HEK293 (cell line): Measurements from ENCODE around the gene PPM1E.

Experiments used
- CTCF ChIA-PET: fragments of 350-600 bp; formaldehyde crosslinking; extraction: SDS; loops from one replicate; lab custom pipeline; 2021; ENCODE audit warnings: antibody characterized with exemption; lab: Yijun Ruan, JAX
- POLR2A ChIA-PET: fragments of 300-600 bp; formaldehyde crosslinking; extraction: SDS; loops from one replicate; lab custom pipeline; 2020; ENCODE audit warnings: antibody characterized with exemption, inconsistent platforms; lab: Yijun Ruan, JAX
- H3K27ac ChIP-seq: fragments of 200-500 bp; sonication (Bioruptor generic); 2 replicates; pipeline ENCODE4 v1.5.1; 2014; ENCODE audit warnings: low read depth, low read length, control low read depth, inconsistent platforms; ENCODE audit errors: extremely low read depth
- H3K36me3 ChIP-seq, 2 experiments: fragments of 200-500 bp in 1 of 2; sonication (Bioruptor generic) in 1 of 2; 1 replicate in 1 of 2; 2 replicates in 1 of 2; pipeline ENCODE4 v1.5.1; 2014 to 2017; ENCODE audit warnings: inconsistent platforms in 2 of 2, low read length in 2 of 2; ENCODE audit not compliant: control insufficient read depth in 2 of 2, insufficient read depth in 1 of 2
- H3K4me1 ChIP-seq: fragments of 200-500 bp; sonication (Bioruptor generic); 2 replicates; pipeline ENCODE4 v1.5.1; 2014; ENCODE audit warnings: mild to moderate bottlenecking, low read length, inconsistent platforms; ENCODE audit not compliant: control insufficient read depth, insufficient read depth
- H3K4me3 ChIP-seq: 2 replicates; pipeline ENCODE4 v1.5.1; 2011; ENCODE audit warnings: low read depth, mild to moderate bottlenecking, control low read depth, low read length, moderate library complexity
- H3K9me3 ChIP-seq: fragments of 200-500 bp; sonication (Bioruptor generic); 2 replicates; pipeline ENCODE4 v1.5.1; 2014; ENCODE audit warnings: low read depth, low read length, inconsistent platforms; ENCODE audit not compliant: control insufficient read depth, insufficient read depth
- EGR2 ChIP-seq: fragments of 450-650 bp; formaldehyde crosslinking; IDR thresholded peaks from 2 replicates; pipeline ENCODE4 v1.5.1; 2016; ENCODE audit warnings: low read depth, missing biosample characterization, missing genetic modification characterization
- GLI2 ChIP-seq: fragments of 450-650 bp; formaldehyde crosslinking; IDR thresholded peaks from 2 replicates; pipeline ENCODE4; 2017; ENCODE audit warnings: missing biosample characterization, missing genetic modification characterization, low read depth, borderline replicate concordance
- IKZF3 ChIP-seq: fragments of 450-650 bp; IDR thresholded peaks from 2 replicates; pipeline ENCODE4 v1.5.0; 2018; ENCODE audit warnings: missing biosample characterization, mild to moderate bottlenecking, missing genetic modification characterization, moderate library complexity
- KLF1 ChIP-seq: fragments of 450-650 bp; formaldehyde crosslinking; IDR thresholded peaks from 2 replicates; pipeline ENCODE4 v1.5.1; 2016; ENCODE audit warnings: missing biosample characterization, missing genetic modification characterization
- ZBTB17 ChIP-seq: fragments of 450-650 bp; formaldehyde crosslinking; IDR thresholded peaks from 2 replicates; pipeline ENCODE4 v1.5.1; 2016; ENCODE audit warnings: missing biosample characterization, missing genetic modification characterization
- ZFHX2 ChIP-seq: fragments of 450-650 bp; formaldehyde crosslinking; conservative IDR thresholded peaks from 2 replicates; pipeline ENCODE4 v1.5.1; 2016; ENCODE audit warnings: missing biosample characterization, missing genetic modification characterization
- ZFP69B ChIP-seq: fragments of 450-650 bp; formaldehyde crosslinking; IDR thresholded peaks from 2 replicates; pipeline ENCODE4 v1.5.1; 2016; ENCODE audit warnings: missing biosample characterization, missing genetic modification characterization
- ZNF114 ChIP-seq: fragments of 450-650 bp; formaldehyde crosslinking; IDR thresholded peaks from 2 replicates; pipeline ENCODE4 v1.5.0; 2017; ENCODE audit warnings: missing biosample characterization, missing genetic modification characterization
- ZNF132 ChIP-seq: fragments of 450-650 bp; formaldehyde crosslinking; IDR thresholded peaks from 2 replicates; pipeline ENCODE4 v1.5.1; 2017; ENCODE audit warnings: missing biosample characterization, missing genetic modification characterization, borderline replicate concordance
- ZNF133 ChIP-seq: fragments of 450-650 bp; formaldehyde crosslinking; IDR thresholded peaks from 2 replicates; pipeline ENCODE4 v1.5.1; 2016; ENCODE audit warnings: missing biosample characterization, missing genetic modification characterization
- ZNF354C ChIP-seq: fragments of 450-650 bp; formaldehyde crosslinking; IDR thresholded peaks from 2 replicates; pipeline ENCODE4 v1.5.1; 2016; ENCODE audit warnings: missing biosample characterization, missing genetic modification characterization, low read depth, borderline replicate concordance
- ZNF548 ChIP-seq: fragments of 450-650 bp; formaldehyde crosslinking; IDR thresholded peaks from 2 replicates; pipeline ENCODE4 v1.5.1; 2016; ENCODE audit warnings: missing biosample characterization, missing genetic modification characterization
- ZNF561 ChIP-seq: fragments of 450-650 bp; IDR thresholded peaks from 2 replicates; pipeline ENCODE4 v1.5.1; 2018; ENCODE audit warnings: missing biosample characterization, missing genetic modification characterization, borderline replicate concordance
- ZNF596 ChIP-seq: fragments of 450-650 bp; IDR thresholded peaks from 2 replicates; pipeline ENCODE4 v1.5.0; 2018; ENCODE audit warnings: missing biosample characterization, mild to moderate bottlenecking, missing genetic modification characterization, moderate library complexity
- ZNF629 ChIP-seq: fragments of 450-650 bp; formaldehyde crosslinking; IDR thresholded peaks from 2 replicates; pipeline ENCODE4 v1.5.1; 2017; ENCODE audit warnings: missing biosample characterization, missing genetic modification characterization
- ZNF658 ChIP-seq: fragments of 450-650 bp; formaldehyde crosslinking; IDR thresholded peaks from 2 replicates; pipeline ENCODE4; 2016; ENCODE audit warnings: missing biosample characterization, missing genetic modification characterization
- ZNF677 ChIP-seq: fragments of 450-650 bp; IDR thresholded peaks from 2 replicates; pipeline ENCODE4 v1.5.0; 2018; ENCODE audit warnings: missing biosample characterization, mild to moderate bottlenecking, missing genetic modification characterization, moderate library complexity
- ZNF76 ChIP-seq: fragments of 450-650 bp; formaldehyde crosslinking; IDR thresholded peaks from 2 replicates; pipeline ENCODE4; 2016; ENCODE audit warnings: low read depth, missing biosample characterization, missing genetic modification characterization, borderline replicate concordance
- ZNF843 ChIP-seq: fragments of 450-650 bp; formaldehyde crosslinking; IDR thresholded peaks from 2 replicates; pipeline ENCODE4 v1.5.1; 2016; ENCODE audit warnings: missing biosample characterization, missing genetic modification characterization
- TF ChIP-seq, protein P1 (sequence below): fragments of 450-650 bp; formaldehyde crosslinking; IDR thresholded peaks from 2 replicates; pipeline ENCODE4 v1.5.1; 2016; ENCODE audit warnings: missing biosample characterization, missing genetic modification characterization
- TF ChIP-seq, protein P2 (sequence below): fragments of 450-650 bp; formaldehyde crosslinking; IDR thresholded peaks from 2 replicates; pipeline ENCODE4 v1.5.1; 2017; ENCODE audit warnings: missing biosample characterization, missing genetic modification characterization
- TF ChIP-seq, protein P3 (sequence below): fragments of 450-650 bp; formaldehyde crosslinking; IDR thresholded peaks from 2 replicates; pipeline ENCODE4 v1.5.1; 2016; ENCODE audit warnings: missing biosample characterization, missing genetic modification characterization, low read depth
- TF ChIP-seq, protein P4 (sequence below): fragments of 450-650 bp; formaldehyde crosslinking; IDR thresholded peaks from 2 replicates; pipeline ENCODE4 v1.5.1; 2017; ENCODE audit warnings: missing biosample characterization, missing genetic modification characterization

The PPM1E gene

DNA sequence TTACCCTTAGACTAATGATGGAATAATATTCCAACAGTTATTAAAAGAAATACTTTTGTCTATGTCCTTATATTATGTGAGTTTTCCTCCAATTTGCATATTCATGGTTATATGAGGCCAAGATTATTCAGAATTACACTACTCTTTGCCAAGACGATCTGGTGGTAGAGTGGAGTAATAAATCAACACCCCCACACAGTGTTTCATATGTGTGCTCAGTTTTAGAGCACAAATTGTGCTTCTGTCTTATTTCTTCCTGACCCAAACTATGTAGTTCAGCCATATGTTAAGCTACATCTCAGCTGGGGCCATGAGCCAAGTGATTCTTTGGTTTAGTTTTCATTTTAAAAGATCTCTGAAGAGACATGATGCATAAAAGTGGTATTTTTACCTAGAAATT lies 26.9 kb upstream of the PPM1E start:
- H3K4me3 ChIP-seq: no peak overlapping the region
- POLR2A ChIA-PET: no interaction called here
- H3K27ac ChIP-seq: no peak overlapping the region
- H3K9me3 ChIP-seq: no peaks in the 10 kb centered on the region
- no peaks in the 10 kb centered on the region for H3K4me1 ChIP-seq
- CTCF ChIA-PET: interaction anchor here (0.9 kb wide), 1 partner anchor 18 kb away, joined by 3 read pairs; no protein-coding TSS in a partner anchor
- TF ChIP-seq ZNF561 (tag by site-specific recombination): no peak
- TF ChIP-seq ZNF132 (tag by site-specific recombination): no peak
- TF ChIP-seq ZNF843 (tag by site-specific recombination): no peak
- TF ChIP-seq ZNF677 (tag by site-specific recombination): no peak
- TF ChIP-seq ZBTB17 (tag by site-specific recombination): no peak
- TF ChIP-seq, protein P1, sequence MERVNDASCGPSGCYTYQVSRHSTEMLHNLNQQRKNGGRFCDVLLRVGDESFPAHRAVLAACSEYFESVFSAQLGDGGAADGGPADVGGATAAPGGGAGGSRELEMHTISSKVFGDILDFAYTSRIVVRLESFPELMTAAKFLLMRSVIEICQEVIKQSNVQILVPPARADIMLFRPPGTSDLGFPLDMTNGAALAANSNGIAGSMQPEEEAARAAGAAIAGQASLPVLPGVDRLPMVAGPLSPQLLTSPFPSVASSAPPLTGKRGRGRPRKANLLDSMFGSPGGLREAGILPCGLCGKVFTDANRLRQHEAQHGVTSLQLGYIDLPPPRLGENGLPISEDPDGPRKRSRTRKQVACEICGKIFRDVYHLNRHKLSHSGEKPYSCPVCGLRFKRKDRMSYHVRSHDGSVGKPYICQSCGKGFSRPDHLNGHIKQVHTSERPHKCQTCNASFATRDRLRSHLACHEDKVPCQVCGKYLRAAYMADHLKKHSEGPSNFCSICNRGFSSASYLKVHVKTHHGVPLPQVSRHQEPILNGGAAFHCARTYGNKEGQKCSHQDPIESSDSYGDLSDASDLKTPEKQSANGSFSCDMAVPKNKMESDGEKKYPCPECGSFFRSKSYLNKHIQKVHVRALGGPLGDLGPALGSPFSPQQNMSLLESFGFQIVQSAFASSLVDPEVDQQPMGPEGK: no peak
- no peak for TF ChIP-seq ZNF596
- TF ChIP-seq, protein P2, sequence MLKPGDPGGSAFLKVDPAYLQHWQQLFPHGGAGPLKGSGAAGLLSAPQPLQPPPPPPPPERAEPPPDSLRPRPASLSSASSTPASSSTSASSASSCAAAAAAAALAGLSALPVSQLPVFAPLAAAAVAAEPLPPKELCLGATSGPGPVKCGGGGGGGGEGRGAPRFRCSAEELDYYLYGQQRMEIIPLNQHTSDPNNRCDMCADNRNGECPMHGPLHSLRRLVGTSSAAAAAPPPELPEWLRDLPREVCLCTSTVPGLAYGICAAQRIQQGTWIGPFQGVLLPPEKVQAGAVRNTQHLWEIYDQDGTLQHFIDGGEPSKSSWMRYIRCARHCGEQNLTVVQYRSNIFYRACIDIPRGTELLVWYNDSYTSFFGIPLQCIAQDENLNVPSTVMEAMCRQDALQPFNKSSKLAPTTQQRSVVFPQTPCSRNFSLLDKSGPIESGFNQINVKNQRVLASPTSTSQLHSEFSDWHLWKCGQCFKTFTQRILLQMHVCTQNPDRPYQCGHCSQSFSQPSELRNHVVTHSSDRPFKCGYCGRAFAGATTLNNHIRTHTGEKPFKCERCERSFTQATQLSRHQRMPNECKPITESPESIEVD (tag by site-specific recombination): no peak
- no peak for TF ChIP-seq ZNF133 (tag by site-specific recombination)
- no peak for TF ChIP-seq ZNF548 (tag by site-specific recombination)
- TF ChIP-seq, protein P3, sequence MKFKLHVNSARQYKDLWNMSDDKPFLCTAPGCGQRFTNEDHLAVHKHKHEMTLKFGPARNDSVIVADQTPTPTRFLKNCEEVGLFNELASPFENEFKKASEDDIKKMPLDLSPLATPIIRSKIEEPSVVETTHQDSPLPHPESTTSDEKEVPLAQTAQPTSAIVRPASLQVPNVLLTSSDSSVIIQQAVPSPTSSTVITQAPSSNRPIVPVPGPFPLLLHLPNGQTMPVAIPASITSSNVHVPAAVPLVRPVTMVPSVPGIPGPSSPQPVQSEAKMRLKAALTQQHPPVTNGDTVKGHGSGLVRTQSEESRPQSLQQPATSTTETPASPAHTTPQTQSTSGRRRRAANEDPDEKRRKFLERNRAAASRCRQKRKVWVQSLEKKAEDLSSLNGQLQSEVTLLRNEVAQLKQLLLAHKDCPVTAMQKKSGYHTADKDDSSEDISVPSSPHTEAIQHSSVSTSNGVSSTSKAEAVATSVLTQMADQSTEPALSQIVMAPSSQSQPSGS (tag by site-specific recombination): no peak
- no peak for TF ChIP-seq ZFP69B
- TF ChIP-seq, protein P4, sequence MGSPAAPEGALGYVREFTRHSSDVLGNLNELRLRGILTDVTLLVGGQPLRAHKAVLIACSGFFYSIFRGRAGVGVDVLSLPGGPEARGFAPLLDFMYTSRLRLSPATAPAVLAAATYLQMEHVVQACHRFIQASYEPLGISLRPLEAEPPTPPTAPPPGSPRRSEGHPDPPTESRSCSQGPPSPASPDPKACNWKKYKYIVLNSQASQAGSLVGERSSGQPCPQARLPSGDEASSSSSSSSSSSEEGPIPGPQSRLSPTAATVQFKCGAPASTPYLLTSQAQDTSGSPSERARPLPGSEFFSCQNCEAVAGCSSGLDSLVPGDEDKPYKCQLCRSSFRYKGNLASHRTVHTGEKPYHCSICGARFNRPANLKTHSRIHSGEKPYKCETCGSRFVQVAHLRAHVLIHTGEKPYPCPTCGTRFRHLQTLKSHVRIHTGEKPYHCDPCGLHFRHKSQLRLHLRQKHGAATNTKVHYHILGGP (tag by site-specific recombination): no peak
- no peak for TF ChIP-seq KLF1
- no peak for TF ChIP-seq ZNF629 (tag by site-specific recombination)
- H3K36me3 ChIP-seq: peaks cover 28 to 66% of the 10 kb centered on the region in 2 experiments

DNA sequence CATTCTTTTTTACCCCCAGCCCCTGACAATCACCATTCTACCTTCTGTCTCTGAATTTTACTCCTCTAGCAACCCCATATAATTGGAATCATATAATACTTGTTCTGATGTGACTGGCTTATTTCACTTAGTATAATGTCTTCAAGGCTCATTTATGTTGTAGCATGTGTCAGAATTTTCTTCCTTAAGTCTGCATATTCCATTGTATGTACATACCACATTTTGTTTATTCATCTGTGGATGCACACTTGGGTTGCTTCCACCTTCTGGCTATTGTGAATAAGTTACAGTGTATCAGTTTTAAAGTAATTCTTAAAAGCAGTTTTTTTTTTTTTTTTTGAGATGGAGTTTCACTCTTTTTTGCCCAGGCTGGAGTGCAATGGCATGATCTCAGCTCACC lies 24.7 kb upstream of the PPM1E start:
- Histone ChIP-seq H3K36me3 (peaks cover 20 to 62% of the 10 kb centered on the region in 2 experiments), H3K4me1 (no peaks in the 10 kb centered on the region), H3K4me3 (no peak overlapping the region), H3K9me3 (no peaks in the 10 kb centered on the region), H3K27ac (no peak overlapping the region)
- ChIA-PET CTCF (interaction anchor here (1.3 kb wide), 1 partner anchor 153 kb away, joined by 5 read pairs; no protein-coding TSS in a partner anchor), POLR2A (interaction anchor here (0.6 kb wide), 1 partner anchor 17 kb away, joined by 4 read pairs; no protein-coding TSS in a partner anchor)
- TF ChIP-seq ZNF132 (tag by site-specific recombination): no peak
- TF ChIP-seq ZFHX2 (tag by site-specific recombination): no peak
- TF ChIP-seq IKZF3 (tag by site-specific recombination): no peak
- TF ChIP-seq ZNF354C (tag by site-specific recombination): no peak
- no peak for TF ChIP-seq ZNF658 (tag by site-specific recombination)
- TF ChIP-seq ZNF76 (tag by site-specific recombination): no peak
- TF ChIP-seq GLI2 (tag by site-specific recombination): no peak
- no peak for TF ChIP-seq ZNF114 (tag by site-specific recombination)
- TF ChIP-seq EGR2: no peak
